Astrocyte (in vitro differentiated cells and primary cell): ENCODE data around the gene PDGFRB. TPM values are rescaled to one million over a fixed set of nuclear protein-coding genes. Genes with fewer than 3 reads are reported as not detected.

Experiments
- DNase-seq: peaks from one replicate; pipeline ENCODE4 v3.0.0-alpha.2; 2010; ENCODE audit warnings: low read depth
- FAIRE-seq: peaks from 2 replicates; lab custom pipeline; 2011; peaks lifted over from hg19 to GRCh38; lab: Jason Lieb, UNC
- H2AFZ ChIP-seq: 2 replicates; pipeline ENCODE4 v1.6.0; 2012; ENCODE audit warnings: low read depth, low read length, inconsistent platforms
- H3K27ac ChIP-seq: 2 replicates; pipeline ENCODE4 v1.5.1; 2011; ENCODE audit warnings: low read depth, low read length, inconsistent platforms
- H3K27me3 ChIP-seq: 2 replicates; pipeline ENCODE4 v1.6.0; 2011; ENCODE audit warnings: low read length, inconsistent platforms; ENCODE audit not compliant: insufficient read depth
- H3K36me3 ChIP-seq: 2 replicates; pipeline ENCODE4 v1.5.1; 2011; ENCODE audit warnings: low read length, inconsistent platforms; ENCODE audit not compliant: insufficient read depth
- H3K4me1 ChIP-seq: 2 replicates; pipeline ENCODE4 v1.5.1; 2011; ENCODE audit warnings: low read length, inconsistent platforms; ENCODE audit not compliant: insufficient read depth
- H3K4me2 ChIP-seq: 2 replicates; pipeline ENCODE4 v1.6.0; 2012; ENCODE audit warnings: low read length, inconsistent platforms
- H3K4me3 ChIP-seq: 2 replicates; pipeline ENCODE4 v1.5.1; 2011; ENCODE audit warnings: low read depth, mild to moderate bottlenecking, low read length, inconsistent platforms; ENCODE audit not compliant: insufficient read depth
- H3K79me2 ChIP-seq: 2 replicates; pipeline ENCODE4 v1.6.0; 2012; ENCODE audit warnings: mild to moderate bottlenecking, low read length, inconsistent platforms; ENCODE audit not compliant: insufficient read depth
- H3K9ac ChIP-seq: 2 replicates; pipeline ENCODE4 v1.6.0; 2012; ENCODE audit warnings: mild to moderate bottlenecking, low read length, inconsistent platforms
- H3K9me3 ChIP-seq: 2 replicates; pipeline ENCODE4 v1.5.1; 2012; ENCODE audit warnings: low read depth, mild to moderate bottlenecking, low read length, inconsistent platforms; ENCODE audit not compliant: insufficient read depth
- H4K20me1 ChIP-seq: 2 replicates; pipeline ENCODE4 v1.6.0; 2012; ENCODE audit warnings: low read length, inconsistent platforms; ENCODE audit not compliant: insufficient read depth
- H3K27ac Mint-ChIP-seq: one replicate; pipeline ENCODE4 v1.8.0; 2021; ENCODE audit warnings: mild to moderate bottlenecking, mixed read lengths; ENCODE audit not compliant: unreplicated experiment
- H3K27me3 Mint-ChIP-seq: one replicate; pipeline ENCODE4 v1.8.0; 2021; ENCODE audit warnings: low read depth, mixed read lengths; ENCODE audit not compliant: unreplicated experiment
- H3K36me3 Mint-ChIP-seq: one replicate; pipeline ENCODE4 v1.8.0; 2021; ENCODE audit warnings: low read depth, mixed read lengths; ENCODE audit not compliant: unreplicated experiment
- H3K4me1 Mint-ChIP-seq: one replicate; pipeline ENCODE4 v1.8.0; 2021; ENCODE audit warnings: low read depth, mixed read lengths; ENCODE audit not compliant: unreplicated experiment
- H3K4me3 Mint-ChIP-seq: one replicate; pipeline ENCODE4 v1.8.0; 2021; ENCODE audit warnings: mild to moderate bottlenecking, moderate library complexity, mixed read lengths; ENCODE audit not compliant: unreplicated experiment
- H3K9me3 Mint-ChIP-seq: one replicate; pipeline ENCODE4 v1.8.0; 2021; ENCODE audit warnings: mild to moderate bottlenecking, mixed read lengths; ENCODE audit not compliant: unreplicated experiment
- EZH2 ChIP-seq: IDR thresholded peaks from 2 replicates; pipeline ENCODE4 v1.6.1; 2012; ENCODE audit warnings: mild to moderate bottlenecking, low read length, inconsistent platforms; ENCODE audit not compliant: insufficient read depth
- total RNA-seq: library from RNA; stranded (reverse); gene quantifications from 2 replicates; pipeline ENCODE4 v1.2.1, GENCODE V29; 2021
- TF ChIP-seq, protein P1 (sequence below): IDR thresholded peaks from 2 replicates; pipeline ENCODE4 v1.5.1; 2011; ENCODE audit warnings: low read depth, mild to moderate bottlenecking, inconsistent platforms, low read length, moderate library complexity; ENCODE audit not compliant: insufficient read depth

Gene PDGFRB
- total RNA-seq, 1 donor from 2014 or later, result 78.8 TPM

DNA sequence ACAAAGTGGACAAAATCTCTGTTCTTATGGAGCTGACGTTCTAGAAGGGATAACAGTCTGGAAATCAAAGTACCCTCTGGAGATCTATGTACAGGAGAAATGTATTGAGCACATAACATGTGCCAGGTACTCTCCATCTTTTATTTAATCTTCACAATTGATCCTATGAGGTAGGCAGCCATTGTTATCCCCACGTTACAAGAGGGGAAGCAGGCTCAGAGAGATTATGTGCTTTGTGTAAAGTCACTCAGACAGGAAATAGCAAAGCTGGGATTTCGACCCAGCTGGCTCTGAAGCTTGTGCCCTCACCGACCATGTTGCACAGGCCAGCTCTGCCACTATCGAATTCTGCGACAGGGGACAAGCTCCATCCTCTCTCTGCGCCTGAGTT lies 21.5 kb downstream of the PDGFRB start:
- H3K4me1 ChIP-seq, result peaks cover 43% of the 10 kb centered on the region
- H3K27me3 ChIP-seq, result no peaks in the 10 kb centered on the region
- no peaks in the 10 kb centered on the region for H3K27me3 Mint-ChIP-seq
- H4K20me1 ChIP-seq, result no peaks in the 10 kb centered on the region
- H3K36me3 Mint-ChIP-seq, result peaks cover 32% of the 10 kb centered on the region
- no peak overlapping the region for H3K27ac Mint-ChIP-seq
- TF ChIP-seq, protein P1, sequence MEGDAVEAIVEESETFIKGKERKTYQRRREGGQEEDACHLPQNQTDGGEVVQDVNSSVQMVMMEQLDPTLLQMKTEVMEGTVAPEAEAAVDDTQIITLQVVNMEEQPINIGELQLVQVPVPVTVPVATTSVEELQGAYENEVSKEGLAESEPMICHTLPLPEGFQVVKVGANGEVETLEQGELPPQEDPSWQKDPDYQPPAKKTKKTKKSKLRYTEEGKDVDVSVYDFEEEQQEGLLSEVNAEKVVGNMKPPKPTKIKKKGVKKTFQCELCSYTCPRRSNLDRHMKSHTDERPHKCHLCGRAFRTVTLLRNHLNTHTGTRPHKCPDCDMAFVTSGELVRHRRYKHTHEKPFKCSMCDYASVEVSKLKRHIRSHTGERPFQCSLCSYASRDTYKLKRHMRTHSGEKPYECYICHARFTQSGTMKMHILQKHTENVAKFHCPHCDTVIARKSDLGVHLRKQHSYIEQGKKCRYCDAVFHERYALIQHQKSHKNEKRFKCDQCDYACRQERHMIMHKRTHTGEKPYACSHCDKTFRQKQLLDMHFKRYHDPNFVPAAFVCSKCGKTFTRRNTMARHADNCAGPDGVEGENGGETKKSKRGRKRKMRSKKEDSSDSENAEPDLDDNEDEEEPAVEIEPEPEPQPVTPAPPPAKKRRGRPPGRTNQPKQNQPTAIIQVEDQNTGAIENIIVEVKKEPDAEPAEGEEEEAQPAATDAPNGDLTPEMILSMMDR, result no peak
- TF ChIP-seq EZH2, result no peak
- H3K79me2 ChIP-seq, result peaks cover 19% of the 10 kb centered on the region
- peaks cover 19% of the 10 kb centered on the region for H3K36me3 ChIP-seq
- FAIRE-seq, result no peak
- no peak for DNase-seq
- H3K27ac ChIP-seq, result no peak overlapping the region
- no peak overlapping the region for H3K4me2 ChIP-seq
- peak overlapping the region; percentile 30 for H3K9ac ChIP-seq
- no peak overlapping the region for H2AFZ ChIP-seq
- H3K9me3 ChIP-seq, result no peaks in the 10 kb centered on the region
- no peaks in the 10 kb centered on the region for H3K9me3 Mint-ChIP-seq
- no peak overlapping the region for H3K4me3 ChIP-seq
- no peak overlapping the region for H3K4me3 Mint-ChIP-seq
- H3K4me1 Mint-ChIP-seq, result peaks cover 34% of the 10 kb centered on the region

DNA sequence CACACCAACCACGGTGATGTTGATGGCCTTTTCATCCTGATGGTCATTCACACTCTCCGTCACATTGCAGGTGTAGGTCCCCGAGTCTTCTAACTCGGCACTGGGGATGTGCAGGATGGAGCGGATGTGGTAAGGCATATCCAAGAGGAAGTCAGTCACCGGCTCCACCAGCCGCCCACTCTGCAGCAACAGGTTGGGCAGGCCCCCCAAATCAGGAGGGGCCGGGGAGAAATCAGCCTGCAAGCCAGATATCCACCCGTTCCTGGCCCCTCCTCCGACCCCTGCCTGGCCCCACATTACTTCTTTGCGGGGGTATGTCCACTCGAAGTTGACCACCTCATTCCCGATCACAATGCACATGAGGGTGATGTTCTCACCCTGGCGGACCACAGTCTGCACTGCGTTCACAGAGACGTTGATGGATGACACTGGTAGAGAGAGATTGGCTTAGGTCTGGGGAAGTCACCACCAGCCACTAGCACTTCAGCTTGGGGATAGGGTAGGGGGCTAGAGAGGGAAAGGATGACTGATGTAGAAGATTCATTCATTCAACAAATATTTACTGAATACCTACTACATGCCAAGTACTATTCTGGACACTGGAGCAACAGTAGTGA lies 22.0 kb downstream of the PDGFRB start:
- Histone ChIP-seq H4K20me1 (no peaks in the 10 kb centered on the region), H3K4me1 (peaks cover 38% of the 10 kb centered on the region), H2AFZ (no peak overlapping the region), H3K27ac (no peak overlapping the region), H3K9ac (no peak overlapping the region), H3K36me3 (peaks cover 24% of the 10 kb centered on the region), H3K4me2 (no peak overlapping the region), H3K27me3 (no peaks in the 10 kb centered on the region), H3K9me3 (no peaks in the 10 kb centered on the region), H3K79me2 (peaks cover 19% of the 10 kb centered on the region), H3K4me3 (no peak overlapping the region)
- Mint-ChIP-seq H3K9me3 (no peaks in the 10 kb centered on the region), H3K27ac (no peak overlapping the region), H3K4me3 (no peak overlapping the region), H3K36me3 (peaks cover 33% of the 10 kb centered on the region), H3K27me3 (no peaks in the 10 kb centered on the region), H3K4me1 (peaks cover 29% of the 10 kb centered on the region)
- TF ChIP-seq, protein P1, result no peak
- no peak for TF ChIP-seq EZH2
- DNase-seq, result no peak
- FAIRE-seq, result peak; percentile 54

GRCh38 chr5:150132740-150133139 lies 22.9 kb downstream of the PDGFRB start:
- Mint-ChIP-seq H3K27me3 (no peaks in the 10 kb centered on the region), H3K27ac (no peak overlapping the region)

More at GRCh38 chr5:150132740-150133139, 22.9 kb downstream of the PDGFRB start:
- Histone ChIP-seq H3K27ac (no peak overlapping the region), H3K27me3 (no peaks in the 10 kb centered on the region), H3K4me2 (no peak overlapping the region), H3K4me3 (no peak overlapping the region), H2AFZ (no peak overlapping the region), H3K9me3 (no peaks in the 10 kb centered on the region), H3K9ac (no peak overlapping the region), H4K20me1 (no peaks in the 10 kb centered on the region), H3K36me3 (peaks cover 25% of the 10 kb centered on the region), H3K4me1 (peaks cover 28% of the 10 kb centered on the region), H3K79me2 (peaks cover 14% of the 10 kb centered on the region)
- Mint-ChIP-seq H3K4me1 (peaks cover 23% of the 10 kb centered on the region), H3K9me3 (peaks cover 2% of the 10 kb centered on the region), H3K36me3 (peaks cover 40% of the 10 kb centered on the region), H3K4me3 (no peak overlapping the region)
- FAIRE-seq, result no peak
- DNase-seq, result no peak
- no peak for TF ChIP-seq EZH2
- TF ChIP-seq, protein P1, result no peak
